ENCODE measurements around the gene CLEC7A. TPM values are rescaled to one million over a fixed set of nuclear protein-coding genes. Genes with fewer than 3 reads are reported as not detected.

CLEC7A gene
- polyA plus RNA-seq, 3 donors, result 1.7 to 12.8 (median 10.2) TPM

DNA sequence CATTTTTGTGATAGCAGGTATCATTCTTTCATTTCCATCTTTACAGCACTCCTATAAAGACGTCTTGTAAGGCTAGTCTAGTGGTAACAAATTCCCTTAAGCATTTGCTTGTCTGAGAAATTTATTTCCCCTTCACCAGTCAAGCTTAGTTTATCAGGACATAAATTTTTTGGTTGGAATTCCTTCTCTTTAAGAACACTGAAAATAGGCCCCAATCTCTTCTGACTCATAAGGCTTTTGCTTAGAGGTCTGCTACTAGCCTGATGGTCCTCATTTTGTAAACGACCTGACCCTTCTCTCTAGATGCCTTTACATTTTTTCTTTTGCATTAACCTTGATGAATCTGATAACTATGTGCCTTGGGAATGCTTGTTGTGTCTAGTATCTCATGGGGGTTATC lies 21.6 kb upstream of the CLEC7A start:
- WGBS, 3 donors, result 53 to 80% (median 70%) methylated on average over 2 of the region's 2 CpGs
- no peak overlapping the region for H3K27ac ChIP-seq (ENCODE audit: low read depth, low read length)

DNA sequence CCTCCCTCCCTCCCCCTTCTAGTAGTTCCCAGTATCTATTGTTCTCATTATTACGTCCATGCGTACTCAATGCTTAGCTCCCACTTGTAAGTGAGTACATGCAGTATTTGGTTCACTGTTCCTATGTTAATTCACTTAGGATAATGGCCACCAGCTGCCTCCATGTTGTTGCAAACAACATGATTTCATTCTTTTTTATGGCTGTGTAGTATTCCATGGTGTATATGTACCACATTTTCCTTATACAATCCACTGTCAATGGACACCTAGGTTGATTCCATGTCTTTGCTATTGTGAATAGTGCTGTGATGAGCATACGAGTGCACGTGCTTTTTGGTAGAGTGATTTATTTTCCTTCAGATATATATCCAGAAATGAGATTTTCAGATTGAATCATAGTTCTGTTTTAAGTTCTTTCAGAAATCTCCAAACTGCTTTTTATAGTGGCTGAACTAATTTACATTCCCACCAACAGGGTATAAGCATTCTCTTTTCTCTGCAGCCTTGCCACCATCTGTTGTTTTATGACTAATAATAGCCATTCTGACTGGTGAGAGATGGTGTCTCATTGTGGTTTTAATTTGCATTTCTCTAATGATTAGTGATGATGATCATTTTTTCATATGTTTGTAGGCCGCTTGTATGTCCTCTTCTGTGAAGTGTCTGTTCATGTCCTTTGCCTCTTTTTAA lies 17.9 kb upstream of the CLEC7A start:
- WGBS, 3 donors, result 87 to 91% (median 90%) methylated on average over 5 of the region's 5 CpGs
- no peak overlapping the region for H3K27ac ChIP-seq (ENCODE audit: low read depth, low read length)

DNA sequence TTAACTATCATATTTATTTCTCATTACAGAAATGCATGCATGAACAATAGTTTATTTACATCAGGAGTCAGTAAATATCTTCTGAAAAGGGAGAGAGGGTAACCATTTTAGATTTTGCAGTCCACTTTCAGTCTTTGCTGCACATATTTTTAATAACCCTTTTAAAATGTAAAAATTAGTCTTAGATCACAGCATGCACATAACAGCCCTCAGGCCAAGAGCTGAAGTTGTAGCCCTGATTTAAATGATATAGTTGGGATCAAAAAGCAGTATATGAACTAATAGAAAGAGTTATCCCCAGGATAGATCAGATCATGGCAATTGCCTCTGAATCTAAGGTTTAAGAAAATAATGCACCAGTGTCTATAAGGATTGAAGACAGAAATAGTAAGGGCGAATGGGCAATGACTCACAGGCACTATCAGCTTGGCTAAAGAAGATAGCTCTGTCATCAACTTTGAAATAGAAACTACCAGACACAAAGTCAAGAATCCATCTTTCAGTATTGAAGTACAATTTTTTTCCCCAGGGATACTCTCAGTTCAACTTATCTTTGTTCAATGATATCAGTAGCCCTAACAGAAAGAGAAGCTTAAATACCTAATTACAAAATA lies 13.1 kb upstream of the CLEC7A start:
- H3K27ac ChIP-seq (ENCODE audit: low read depth, low read length), result no peak overlapping the region
- 0 to 27% (median 1%) methylated on average over 1 of the region's 1 CpG for WGBS, 3 donors

DNA sequence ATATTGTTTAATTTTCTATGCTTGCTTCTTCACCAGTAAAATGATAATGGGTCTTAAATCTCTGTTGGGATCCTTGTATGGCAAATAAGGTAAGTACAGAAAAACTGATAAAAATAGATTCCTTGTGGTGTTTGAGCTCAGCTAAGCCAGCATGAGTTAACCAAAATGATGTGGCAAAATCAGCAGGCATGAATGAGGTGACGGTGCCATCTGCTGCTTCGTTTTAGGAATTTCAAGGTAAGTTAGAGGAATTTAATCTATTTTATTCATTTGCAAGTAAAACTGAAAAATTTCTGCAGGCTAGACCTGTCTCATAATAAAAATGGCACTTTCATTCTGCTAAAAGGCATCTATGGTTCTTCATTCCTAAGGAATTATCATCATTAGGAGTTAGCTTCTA lies 10.0 kb upstream of the CLEC7A start:
- WGBS, 3 donors, result 8 to 19% (median 13%) methylated on average over 2 of the region's 2 CpGs
- no peak overlapping the region for H3K27ac ChIP-seq (ENCODE audit: low read depth, low read length)

DNA sequence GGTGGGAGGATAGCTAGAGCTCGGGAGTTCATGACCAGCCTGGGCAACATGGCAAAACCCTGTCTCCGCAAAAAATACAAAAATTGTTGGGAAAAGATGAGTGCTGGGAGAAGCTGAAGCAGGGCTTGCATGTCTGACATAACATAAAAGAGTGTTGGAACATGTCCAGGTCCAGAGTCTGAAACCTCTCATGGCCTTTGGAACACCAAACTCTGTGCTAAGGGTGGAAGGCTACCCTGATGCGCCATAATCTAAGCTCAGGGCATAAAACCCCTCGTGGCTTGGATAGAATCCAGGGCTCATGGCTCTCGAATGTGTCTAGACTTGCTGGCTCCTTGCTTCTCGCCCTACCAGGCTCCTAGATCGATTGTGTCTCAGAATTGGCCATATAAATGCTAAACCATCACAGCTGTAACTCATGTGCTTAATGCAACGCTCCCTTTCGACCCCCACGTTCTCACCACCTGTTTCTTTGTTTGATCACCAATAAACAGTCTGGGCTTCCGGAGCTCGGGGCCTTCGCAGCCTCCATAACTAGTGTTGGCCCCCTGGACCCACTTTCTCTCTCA lies 6.7 kb upstream of the CLEC7A start:
- WGBS, 3 donors, result 82 to 85% (median 82%) methylated on average over 13 of the region's 13 CpGs

DNA sequence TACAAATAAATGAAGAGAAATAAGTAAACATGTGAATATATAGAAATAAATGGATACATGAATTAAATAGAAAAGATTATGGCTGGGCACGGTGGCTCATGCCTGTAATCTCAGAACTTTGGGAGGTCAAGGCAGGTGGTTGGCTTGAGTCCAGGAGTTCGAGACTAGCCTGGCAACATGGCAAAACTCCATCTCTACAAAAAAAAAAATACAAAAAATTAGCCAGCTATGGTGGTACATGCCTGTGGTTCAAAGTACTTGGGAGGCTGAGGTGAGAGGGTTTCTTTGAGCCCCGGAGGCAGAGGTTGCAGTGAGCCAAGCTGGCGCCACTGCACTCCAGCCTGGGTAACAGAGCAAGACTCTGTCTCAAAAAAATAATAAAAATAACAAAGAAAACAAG lies 5.1 kb upstream of the CLEC7A start:
- WGBS, 3 donors, result 55 to 84% (median 81%) methylated on average over 4 of the region's 4 CpGs

More for the DNA sequence above, 6.7 kb upstream of the CLEC7A start:
- H3K27ac ChIP-seq (ENCODE audit: low read depth, low read length), result no peak overlapping the region

DNA sequence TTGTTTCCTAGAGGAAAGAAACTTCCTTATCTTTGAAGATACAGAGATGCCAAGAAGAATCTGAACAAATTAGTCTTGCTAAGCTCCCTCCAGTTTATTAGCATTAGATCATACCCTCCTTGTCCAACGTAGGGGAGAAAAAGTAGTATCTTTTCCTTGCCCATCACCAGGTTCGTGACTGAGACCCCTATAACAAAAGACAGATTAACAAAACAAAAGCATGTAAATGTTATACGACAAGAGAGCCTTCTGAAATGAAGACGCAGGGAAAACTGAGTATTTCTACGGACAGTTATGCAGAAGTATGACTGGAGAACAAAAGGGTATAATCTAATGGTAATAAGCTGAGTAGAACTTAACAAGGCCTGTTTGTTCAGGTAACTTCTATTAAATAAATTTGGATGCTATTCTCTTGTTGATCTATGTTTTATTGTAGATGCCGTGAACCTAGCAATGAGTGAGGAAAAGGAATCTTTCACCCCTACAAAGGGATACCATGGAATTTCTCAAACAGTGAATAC lies 2.9 kb upstream of the CLEC7A start:
- H3K27ac ChIP-seq (ENCODE audit: low read depth, low read length), result no peak overlapping the region
- 66 to 84% (median 78%) methylated on average over 6 of the region's 6 CpGs for WGBS, 3 donors

More for the DNA sequence above, 5.1 kb upstream of the CLEC7A start:
- no peak overlapping the region for H3K27ac ChIP-seq (ENCODE audit: low read depth, low read length)

DNA sequence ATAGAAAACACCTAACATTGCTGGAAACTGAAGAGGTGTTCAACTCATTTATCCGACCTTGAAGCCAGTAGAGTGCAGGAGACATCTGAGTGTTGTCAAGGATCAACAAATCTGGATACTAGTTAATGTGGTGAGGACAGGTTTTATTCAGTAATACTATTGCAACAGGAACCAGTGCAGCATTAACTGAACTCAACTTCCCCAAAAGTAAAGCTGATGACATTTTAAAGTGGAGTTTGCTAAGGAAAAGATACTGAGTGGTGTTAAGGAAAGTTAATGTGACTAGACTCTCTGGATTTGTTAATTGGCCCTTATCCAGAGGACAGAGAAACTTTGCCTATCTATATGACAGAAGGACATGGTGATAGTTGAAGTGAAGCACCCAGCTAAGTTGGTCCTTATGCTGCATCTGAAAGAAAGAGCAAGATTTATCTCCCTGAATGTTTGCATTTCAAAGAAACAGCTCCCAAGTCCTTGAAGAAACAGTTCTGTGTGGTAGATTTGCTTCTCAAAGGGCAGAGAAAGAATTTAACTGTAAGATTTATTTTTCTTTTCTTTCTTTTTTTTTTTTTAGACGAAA lies 1.2 kb upstream of the CLEC7A start:
- no peak overlapping the region for H3K27ac ChIP-seq (ENCODE audit: low read depth, low read length)
- WGBS, 3 donors, result 49 to 71% (median 49%) methylated on average over 2 of the region's 2 CpGs

DNA sequence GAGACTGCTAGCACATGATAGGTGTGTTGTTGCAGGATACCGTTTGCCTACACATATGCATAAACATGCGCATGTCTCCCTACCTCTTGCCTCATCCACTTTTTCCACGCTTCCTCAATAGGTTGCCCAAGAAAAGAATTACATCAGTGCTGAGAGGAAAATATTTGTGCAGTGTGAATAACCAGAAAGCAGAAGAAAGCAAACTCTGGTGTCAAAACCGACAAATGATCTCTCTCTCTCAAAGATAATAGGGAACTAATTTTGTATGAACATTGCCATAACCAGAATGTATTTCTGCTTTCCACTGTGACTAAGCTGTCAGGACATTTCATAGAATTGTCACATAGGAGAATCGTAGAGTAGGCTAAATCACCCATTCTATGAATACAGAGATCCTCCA lies 1.3 kb downstream of the CLEC7A start:
- H3K27ac ChIP-seq (ENCODE audit: low read depth, low read length), result no peak overlapping the region
- 45 to 61% (median 60%) methylated on average over 5 of the region's 5 CpGs for WGBS, 3 donors

DNA sequence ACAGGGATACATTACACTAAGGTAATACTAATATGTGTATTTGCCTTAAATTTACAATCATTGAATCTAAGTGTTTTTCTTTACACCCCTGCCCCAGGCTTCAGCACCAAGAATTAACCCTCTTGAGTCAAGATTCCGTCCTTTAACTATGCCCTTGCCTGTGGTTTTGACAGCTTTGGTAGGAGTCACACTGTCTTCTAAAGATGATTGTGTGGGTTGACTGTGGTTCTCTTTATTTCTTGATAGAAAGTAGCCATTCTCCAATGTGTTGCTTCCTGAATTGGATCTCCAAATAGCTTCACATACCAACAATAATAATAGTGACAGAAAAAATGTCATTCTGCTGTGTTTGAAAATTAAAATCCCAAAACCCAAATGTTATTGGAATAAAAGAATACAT lies 3.6 kb downstream of the CLEC7A start:
- 28 to 79% (median 62%) methylated on average over 1 of the region's 1 CpG for WGBS, 3 donors
- no peak overlapping the region for H3K27ac ChIP-seq (ENCODE audit: low read depth, low read length)

DNA sequence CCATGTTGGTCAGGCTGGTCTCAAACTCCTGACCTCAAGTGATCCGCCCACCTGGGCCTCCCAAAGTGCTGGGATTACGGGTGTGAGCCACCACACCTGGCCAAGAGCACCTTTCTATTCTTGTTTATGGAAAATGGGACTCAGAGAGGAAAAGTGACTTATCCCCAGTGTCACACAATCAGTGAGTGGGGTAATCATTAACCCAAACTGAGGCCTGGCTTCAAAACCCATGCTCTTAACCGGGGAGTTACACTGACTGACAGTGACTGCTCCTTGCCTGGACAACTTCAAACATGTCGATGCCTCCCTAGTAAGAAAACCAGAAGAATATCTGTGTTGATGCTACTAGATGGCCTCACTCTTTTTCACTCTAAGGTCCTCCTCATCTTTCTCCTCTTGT lies 7.3 kb downstream of the CLEC7A start:
- no peak overlapping the region for H3K27ac ChIP-seq (ENCODE audit: low read depth, low read length)
- 57 to 91% (median 88%) methylated on average over 4 of the region's 4 CpGs for WGBS, 3 donors

DNA sequence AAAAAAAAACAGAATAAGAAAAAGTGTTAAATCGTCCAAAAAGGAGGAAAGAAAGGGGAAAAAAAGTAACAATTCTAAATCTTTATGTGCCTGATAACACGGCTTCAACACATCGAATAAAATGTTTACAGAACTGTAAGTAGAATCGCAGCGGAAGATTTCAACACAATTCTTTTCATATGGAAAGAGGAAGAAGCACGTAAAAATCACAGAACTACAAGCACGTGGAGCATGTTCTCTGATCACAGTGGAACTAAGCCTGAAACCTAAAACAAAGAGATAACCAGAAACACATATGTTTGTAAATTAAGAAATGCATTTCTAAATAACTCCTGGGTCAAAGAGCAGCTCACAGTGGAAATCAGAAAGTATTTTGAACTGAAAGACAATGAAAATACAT lies 8.7 kb downstream of the CLEC7A start:
- no peak overlapping the region for H3K27ac ChIP-seq (ENCODE audit: low read depth, low read length)
- 54 to 77% (median 54%) methylated on average over 7 of the region's 7 CpGs for WGBS, 3 donors

DNA sequence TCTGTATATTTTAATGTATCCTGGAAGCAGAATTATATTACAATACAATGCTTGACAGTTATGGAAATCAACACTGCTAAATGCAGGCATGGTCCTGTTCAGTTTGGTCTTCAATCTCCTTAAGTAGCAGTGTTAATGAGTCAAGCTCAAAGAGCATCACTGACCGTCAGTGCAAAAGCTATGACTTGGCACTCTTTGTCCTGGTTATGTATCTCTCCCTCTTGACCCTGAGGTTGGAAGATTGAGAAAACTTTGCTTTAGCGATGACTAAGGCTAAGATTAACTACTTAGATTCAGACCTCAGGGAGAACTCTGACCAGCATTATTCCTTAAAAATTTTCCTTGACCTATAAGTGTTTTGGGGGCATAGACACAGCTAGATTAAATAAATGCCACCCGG lies 10.9 kb downstream of the CLEC7A start:
- H3K27ac ChIP-seq (ENCODE audit: low read depth, low read length), result no peak overlapping the region
- 74 to 79% (median 75%) methylated on average over 3 of the region's 3 CpGs for WGBS, 3 donors

DNA sequence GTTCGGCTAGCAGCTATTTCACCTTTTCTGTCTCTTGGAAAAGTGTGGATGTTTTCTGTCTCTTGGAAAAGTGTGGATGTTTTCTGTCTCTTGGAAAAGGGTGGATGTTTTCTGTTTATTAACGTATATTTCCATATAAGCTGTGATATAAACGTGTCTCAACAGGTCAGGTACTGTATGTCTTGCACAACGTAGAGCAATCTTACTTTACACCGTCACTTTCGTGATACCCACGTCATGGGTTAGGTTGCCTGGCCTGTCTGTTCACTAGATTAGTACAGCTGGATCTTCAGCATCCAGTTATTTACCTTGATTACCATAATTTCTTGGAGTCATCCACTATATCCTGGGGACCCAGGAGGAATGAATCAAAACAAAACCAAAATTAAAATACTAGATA lies 14.1 kb downstream of the CLEC7A start:
- 85 to 90% (median 88%) methylated on average over 7 of the region's 7 CpGs for WGBS, 3 donors

DNA sequence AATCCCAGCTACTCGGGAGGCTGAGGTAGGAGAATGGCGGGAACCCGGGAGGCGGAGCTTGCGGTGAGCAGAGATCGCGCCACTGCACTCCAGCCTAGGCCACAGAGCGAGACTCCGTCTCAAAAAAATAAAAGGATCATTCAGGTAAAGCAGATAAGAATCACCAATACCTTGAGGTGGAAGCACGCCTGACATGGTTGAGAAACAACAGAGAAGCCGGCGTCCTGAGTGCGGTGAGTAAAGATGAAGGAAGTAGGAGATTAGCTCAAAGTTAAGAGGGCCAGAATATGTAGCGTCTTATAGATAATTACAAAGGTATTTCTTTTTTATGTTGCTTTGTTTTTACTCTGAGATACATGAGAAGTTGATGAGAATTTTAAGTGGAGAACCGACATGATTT lies 14.7 kb downstream of the CLEC7A start:
- 85 to 95% (median 93%) methylated on average over 15 of the region's 15 CpGs for WGBS, 3 donors
- H3K27ac ChIP-seq (ENCODE audit: low read depth, low read length), result no peak overlapping the region

More for the DNA sequence above, 14.1 kb downstream of the CLEC7A start:
- no peak overlapping the region for H3K27ac ChIP-seq (ENCODE audit: low read depth, low read length)

DNA sequence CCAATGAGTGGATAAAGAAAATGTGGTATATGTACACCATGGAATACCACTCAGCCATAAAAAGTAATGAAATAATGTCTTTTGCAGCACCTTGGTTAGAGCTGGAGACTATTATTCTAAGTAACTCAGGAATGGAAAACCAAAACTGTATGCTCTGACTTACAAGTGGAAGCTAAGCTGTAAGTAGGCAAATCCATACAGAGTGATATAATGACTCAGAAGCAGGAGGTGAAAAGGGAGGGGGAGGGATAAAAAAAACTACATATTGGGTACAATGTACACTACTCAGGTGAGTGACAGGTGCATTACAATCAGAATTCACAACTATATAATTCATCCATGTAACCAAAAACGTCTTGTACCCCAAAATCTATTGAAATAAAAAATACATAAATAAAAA lies 16.1 kb downstream of the CLEC7A start:
- no peak overlapping the region for H3K27ac ChIP-seq (ENCODE audit: low read depth, low read length)
- WGBS, 3 donors, result 21 to 72% (median 71%) methylated on average over 1 of the region's 1 CpG

DNA sequence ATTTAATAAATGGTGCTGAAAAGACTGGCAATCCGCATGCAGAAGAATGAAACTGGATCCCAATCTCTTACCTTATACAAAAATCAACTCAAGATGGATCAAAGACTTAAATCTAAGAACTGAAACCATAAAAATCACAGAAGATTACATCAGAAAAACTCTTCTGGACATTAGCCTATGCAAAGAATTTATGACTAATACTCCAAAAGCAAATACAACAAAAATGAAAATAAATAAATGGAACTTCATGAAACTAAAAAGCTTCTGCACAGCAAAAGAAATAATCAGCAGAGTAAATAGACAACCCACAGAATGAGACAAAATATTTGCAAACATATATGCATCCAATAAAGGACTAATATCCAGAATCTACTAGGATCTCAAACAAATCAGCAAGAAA lies 16.9 kb downstream of the CLEC7A start:
- 91 to 100% (median 96%) methylated on average over 1 of the region's 1 CpG for WGBS, 3 donors
- no peak overlapping the region for H3K27ac ChIP-seq (ENCODE audit: low read depth, low read length)

DNA sequence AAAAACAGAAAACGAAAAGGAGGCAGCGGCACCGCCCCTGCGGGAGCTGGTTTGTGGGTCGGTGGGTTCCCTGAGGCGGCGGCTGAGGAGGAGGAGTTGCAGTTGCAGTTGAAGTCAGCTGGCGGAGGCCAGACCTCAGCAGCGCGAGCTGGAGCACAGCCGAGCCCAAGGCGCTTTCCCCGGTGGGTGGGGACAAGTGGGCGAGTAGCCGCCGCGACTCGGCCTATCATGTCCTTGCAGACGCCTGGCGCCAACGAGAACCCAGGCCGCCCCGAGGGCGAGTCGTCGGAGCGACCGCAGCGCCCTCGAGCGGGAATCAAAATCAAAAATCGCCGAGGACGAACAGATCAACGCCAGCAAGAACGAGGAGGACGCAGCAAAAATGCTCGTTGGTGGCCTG lies 18.5 kb downstream of the CLEC7A start:
- WGBS, 3 donors, result 82 to 96% (median 94%) methylated on average over 38 of the region's 38 CpGs
- H3K27ac ChIP-seq (ENCODE audit: low read depth, low read length), result no peak overlapping the region

DNA sequence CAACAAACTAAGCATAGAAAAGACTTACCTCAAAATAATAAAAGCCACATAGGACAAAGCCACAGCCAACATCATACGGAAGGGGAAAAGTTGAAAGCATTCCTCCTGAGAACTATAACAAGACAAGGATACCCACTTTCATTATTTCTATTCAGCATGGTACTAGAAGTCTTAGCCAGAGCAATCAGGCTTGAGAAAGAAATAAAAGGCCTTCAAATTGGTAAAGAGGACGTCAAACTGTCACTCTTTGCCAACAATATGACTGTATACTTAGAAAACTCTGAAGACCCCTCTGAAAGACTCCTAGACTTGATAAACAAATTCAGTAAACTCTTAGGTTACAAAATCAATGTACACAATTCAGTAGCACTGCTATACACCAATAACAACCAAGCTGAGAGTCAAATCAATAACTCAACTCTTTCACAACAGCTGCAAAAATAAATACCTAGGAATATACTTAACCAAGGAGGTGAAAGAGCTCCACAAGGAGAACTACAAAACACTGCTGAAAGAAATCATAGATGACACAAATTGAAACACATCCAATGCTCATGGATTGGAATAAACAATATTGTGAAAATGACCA lies 19.6 kb downstream of the CLEC7A start:
- 72 to 95% (median 91%) methylated on average over 2 of the region's 2 CpGs for WGBS, 3 donors

More for the DNA sequence above, 19.6 kb downstream of the CLEC7A start:
- H3K27ac ChIP-seq (ENCODE audit: low read depth, low read length), result no peak overlapping the region

Measured in adipose tissue (tissue), 3 donors.